Umbilical cord (tissue), 2 donors: ENCODE results near the gene HCN2. TPM values are rescaled to one million over a fixed set of nuclear protein-coding genes. Genes with fewer than 3 reads are reported as not detected.
"Not testable (repeated sequence)": the region's sequence is repeated elsewhere in the genome, so short reads cannot be mapped to it uniquely, and the experiment has no call there.

Experiments
- DNase-seq: peaks from one replicate; pipeline ENCODE4 v3.0.0-alpha.2; 2015; ENCODE audit warnings: low spot score
- total RNA-seq: library from RNA; depleted of rRNA; stranded (reverse); fragments of >200 nt; gene quantifications from one replicate; pipeline ENCODE4 v1.2.3, GENCODE V29; 2014; ENCODE audit warnings: low replicate concordance; ENCODE audit not compliant: insufficient read depth

Gene HCN2
- total RNA-seq, 1 donor from 2014 or later = 2.4 TPM

DNA sequence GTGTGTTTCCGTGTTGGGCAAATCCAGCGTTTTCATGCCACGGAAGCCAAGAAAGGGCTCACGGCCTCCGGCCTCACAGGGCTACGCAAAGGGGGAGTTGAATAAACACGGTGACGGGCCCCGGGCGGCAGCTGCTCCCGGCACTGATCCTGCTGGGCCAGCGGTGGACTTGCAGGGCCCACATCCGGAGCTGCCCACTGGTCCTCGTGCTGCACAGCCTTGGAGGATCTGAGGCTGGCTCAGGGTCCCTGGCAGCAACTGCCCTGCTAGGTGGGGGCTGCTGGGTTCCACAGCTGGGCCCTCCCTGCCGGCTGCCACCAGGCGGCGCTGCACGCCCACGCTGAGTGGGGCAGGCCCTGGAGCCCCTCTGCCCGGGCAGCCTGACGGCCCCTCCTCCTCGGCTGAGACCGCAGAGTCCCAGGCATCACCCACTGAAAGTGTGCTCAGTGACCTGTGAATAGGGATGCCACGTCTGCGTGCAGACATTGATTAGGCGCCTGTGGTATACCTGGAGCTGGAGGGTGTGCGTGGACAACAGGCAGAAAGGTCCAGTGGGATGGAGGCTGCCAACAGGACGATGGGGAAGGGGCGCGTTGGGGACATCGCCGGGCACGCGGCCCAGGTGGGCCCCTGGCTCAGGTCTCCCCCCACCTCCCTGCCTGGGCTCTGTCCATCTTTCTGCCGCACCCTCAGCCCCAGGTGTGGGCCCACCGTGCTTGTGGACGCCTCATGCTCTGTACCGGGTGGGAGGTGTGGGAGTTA lies 5.3 kb upstream of the HCN2 start:
- no peak for DNase-seq

DNA sequence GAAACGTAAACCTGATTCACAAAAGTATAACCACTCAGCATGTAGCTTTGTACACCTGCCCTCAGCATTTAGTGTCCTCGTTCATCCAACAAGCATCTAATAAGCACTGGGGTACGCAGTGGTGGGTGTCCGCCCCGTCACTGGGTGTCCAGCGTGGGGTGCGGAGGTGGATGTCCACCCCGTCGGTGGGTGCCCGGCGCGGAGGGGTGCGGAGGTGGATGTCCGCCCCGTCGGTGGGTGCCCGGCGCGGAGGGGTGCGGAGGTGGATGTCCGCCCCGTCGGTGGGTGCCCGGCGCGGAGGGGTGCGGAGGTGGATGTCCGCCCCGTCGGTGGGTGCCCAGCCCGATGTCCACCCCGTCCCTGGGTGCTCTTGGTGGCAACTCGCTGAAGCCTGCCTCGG lies 4.5 kb upstream of the HCN2 start:
- DNase-seq = not testable (repeated sequence)

DNA sequence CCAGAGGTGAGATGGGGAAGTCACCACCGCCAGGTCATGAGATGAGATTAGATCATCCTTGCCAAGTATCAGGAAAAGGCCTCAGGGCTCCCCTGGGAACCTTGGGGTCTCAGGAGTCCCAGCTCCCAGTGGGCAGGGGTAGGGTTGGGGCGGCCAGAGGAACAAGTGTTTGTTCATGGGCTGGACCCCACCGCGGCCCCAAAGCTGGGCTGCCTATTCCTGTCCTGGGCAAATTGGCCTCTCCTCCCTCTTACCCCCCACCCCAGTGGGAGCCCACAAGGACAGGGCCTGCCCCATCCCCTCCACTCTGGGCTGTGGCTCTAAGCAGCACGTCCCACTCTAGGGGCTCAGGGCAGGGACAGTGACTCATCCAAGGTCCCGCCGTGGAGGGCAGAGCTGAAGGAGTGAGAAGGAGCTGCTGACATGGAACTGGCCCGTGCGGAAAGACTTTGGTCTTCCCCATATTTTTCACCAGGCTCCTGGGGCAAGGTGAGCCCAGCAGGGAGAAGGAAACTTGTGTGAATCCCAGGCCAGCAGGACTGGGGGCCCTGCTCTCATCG lies 4.0 kb upstream of the HCN2 start:
- DNase-seq = no peak

DNA sequence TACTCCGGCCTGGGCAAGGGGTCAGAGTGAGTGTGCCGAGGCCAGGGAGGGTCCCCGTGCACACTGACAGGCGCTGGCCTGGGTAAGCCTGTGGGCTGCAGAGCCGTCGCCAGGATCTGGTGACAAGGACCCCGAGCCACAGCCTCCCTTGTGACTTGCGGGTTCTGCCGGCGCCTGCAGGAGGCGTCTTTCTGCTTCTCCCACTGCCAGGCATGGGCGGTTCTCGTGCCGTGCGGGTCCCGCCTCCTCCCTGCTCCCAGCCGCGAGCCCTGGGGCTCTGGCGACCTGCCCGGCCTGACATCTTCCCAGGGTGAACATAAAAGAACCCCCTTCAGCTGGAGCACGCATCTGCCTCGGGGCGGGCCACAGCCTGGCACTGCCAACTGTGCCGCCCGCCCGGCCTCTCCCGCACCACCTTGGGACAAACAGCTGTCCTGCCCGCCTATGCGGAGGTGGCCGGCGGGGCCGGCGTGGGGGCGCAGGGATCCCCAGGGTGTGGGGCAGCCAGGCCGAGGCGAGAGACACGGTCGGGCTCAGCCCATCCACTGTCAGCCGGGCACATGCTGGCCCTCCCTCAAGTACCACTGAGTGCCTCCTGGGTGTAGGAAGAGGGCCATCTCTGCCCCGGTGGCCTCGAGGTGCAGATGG lies 1.5 kb upstream of the HCN2 start:
- DNase-seq = peak; percentile 62

DNA sequence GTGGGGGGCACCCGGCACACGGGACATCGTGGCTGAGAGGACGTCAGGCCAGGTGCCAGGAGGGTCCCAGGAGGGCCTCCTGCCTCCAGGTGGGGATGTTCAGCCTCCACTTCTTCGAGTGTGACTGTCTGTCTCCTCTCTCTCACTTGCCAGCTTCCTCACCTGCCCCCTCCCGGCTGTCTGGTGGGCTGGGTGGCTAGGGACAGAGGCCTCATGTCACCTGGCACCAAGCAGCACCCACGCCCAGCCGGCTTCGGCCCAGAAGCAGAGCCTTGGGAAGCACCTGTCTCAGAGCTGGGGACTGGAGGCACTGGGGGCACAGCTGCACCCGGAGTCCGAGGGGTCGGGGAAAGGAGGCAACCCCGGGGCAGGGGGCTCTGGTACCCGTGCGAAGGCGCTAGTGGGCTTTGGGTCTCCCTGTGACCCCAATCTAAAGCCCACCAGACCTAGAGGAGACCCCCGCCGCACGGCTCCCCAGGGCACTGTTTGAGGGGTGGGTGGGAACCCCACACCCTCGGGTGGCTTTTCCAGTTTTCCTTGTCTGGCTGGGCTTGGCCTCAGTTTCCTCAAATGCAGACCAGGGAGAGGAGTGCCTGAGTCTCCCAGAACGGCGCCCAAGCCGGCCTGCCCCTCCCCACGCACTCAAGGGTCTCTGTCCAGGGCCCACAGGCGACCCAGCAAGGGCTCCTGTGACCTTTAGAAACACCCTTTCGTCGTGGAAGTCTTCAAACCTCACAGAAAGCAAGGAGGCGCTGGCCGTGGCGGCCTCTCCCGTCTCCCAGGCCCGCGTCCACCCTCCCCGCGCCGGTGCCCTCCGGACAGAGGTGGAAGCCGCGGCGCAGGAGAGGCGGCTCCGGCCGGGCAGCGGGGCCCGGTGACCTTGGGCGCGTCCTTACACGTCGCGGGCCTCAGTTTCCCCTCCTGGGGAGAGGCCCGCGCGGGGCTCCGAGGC lies 664 bp upstream of the HCN2 start:
- DNase-seq = no peak

DNA sequence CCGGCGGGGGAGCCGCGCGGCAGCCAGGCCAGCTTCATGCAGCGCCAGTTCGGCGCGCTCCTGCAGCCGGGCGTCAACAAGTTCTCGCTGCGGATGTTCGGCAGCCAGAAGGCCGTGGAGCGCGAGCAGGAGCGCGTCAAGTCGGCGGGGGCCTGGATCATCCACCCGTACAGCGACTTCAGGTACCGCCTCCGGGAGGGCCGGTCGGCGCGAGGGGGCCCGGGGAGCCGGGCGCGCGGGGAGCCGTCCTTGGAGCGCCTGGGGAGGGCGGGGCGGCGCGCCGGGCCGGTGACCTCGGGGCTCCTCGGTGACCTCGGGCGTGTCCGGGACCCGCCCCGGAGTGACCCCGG lies 690 bp downstream of the HCN2 start:
- DNase-seq = no peak

DNA sequence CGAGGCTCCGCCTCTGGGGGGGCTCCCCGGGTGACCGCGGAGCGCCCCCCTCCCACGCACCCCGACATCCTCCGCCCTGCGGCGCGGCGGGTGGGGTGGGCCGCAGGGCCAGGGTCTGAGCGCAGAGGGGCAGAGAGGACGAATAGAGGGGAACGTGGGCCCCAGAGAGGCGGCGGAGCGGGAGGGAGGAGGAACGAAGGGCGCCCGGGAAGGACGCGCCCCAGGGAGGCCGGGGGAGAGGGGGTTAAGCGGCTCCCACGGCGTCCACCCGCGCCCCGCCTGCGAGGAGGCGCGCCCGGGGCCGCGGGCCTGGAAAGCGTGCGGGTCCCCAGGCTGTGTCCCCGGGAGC lies 1.0 kb downstream of the HCN2 start:
- no peak for DNase-seq

DNA sequence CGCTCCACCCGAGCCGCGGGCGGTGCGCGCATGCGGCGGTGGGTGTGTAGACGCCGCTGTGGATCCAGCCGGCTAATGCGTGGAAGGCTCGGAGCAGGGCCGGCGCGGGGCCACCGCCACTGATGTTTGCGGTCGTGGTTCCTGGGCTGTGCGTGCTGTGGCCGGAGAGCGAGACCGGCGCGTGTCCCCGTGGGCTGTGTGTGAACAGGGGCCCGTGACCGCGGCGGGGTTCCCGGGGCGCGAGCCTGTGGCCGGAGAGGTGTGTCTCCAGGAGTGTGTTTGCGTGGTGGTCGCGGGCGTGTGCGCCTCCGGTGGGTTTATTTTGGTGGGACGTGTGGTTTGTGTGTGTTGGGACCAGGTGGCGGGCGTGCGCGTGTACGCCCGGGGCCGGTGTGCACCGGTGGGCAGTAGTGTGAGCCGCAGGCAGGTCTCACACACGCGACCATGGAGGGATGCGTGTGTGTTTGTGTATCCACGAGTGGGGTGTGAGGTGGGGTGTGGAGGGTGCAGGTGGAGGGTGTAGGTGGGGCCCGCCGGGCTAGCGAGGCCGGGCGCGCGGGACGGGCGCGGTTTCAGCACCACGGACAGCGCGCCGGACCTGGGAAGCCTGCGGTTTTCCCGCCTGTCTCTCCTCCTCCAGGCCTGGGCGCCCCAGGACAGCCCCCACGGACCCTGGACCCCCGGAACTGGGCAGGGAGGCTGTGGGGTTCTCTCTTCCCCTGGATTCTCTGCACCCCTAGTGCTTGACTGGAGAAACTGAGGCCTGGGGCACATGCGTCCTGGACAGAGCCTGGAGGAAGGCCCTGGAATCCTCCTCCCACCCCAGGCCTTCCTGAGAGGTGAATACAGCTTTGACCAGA lies 1.6 kb downstream of the HCN2 start:
- DNase-seq = no peak

DNA sequence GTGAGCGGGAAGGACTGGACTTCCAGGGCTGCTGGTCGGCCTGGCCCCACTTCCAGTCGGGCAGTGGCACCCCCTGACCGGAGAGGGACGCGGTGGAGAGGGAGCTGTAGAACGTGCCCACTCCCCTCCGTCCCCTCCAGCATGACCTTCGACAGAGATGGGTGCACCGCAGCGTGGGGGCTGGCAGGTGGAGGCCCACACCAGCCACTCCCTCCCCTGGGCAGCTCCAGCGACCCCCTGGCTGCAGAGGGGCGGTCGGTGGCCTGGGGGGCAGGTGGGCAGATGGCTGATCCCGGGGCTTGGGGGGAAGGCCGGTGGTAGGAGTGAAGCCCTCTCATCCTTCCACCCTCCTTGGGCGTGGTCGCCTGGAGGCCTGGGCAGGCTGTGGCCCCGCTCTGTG lies 2.4 kb downstream of the HCN2 start:
- no peak for DNase-seq

DNA sequence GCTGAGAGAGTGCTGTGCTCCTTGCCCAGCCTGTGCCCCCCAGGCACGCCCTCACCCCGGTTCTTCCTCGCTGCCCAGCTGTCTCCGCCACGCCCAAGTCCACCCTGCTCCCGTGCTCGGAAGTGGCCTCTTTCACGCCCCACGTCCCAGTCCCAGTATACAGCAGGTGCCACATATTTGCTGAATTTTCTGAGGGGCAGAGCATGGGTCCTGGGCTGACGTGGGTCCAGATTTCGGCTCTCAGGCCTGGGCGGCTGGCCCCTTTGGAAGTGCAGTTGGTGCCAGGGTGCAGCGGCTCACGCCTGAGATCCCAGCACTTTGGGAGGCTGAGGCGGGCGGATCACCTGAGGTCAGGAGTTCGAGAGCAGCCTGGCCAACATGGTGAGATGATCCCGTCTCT lies 3.4 kb downstream of the HCN2 start:
- DNase-seq = no peak

DNA sequence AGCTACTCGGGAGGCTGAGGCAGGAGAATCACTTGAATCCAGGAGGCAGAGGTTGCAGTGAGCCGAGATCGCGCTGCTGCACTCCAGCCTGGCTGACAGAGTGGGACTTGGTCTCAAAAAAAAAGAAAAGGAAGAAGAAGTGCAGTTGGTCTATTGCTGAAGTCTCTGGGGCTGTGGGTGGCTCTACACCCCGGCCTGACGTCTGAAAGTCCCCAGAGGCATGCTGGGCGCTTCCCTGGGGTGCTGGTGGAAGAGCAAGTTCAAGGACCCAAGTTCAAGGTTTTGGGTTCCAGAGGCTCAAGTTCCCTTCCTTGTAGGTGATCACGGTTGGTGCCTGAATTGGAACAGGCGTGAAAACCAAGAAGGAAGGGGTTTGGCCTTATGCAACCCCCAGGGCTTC lies 3.8 kb downstream of the HCN2 start:
- no peak for DNase-seq

DNA sequence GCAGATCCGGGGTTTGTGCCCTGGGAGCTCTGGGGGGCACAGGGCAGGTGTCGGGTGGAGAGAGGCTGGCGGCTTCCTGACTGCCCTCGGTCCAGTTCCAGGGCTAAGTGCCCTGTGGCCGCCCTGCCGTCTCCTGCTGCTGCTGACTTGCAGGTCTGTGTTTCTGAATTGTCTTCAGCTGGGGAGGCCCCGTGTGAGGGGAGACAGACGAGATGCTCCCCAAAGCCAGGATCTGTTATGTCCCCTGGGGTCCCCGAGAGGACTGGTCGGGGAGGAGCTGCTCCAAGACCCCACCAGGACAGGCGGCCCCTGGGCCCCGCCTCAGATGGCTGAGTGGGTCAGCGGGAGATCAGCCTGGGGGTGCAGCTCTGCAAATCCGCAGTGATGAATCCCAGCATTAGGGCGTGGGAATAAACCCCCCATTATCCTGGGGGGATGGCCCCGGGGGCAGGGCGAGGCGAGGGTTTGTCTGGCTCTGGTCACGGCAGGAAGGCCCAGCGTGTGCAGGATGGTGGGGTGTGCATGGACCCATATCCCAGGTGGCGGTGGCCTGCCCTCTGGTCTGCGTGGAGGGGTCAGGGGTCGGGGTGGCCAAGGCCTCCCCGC lies 4.7 kb downstream of the HCN2 start:
- no peak for DNase-seq

DNA sequence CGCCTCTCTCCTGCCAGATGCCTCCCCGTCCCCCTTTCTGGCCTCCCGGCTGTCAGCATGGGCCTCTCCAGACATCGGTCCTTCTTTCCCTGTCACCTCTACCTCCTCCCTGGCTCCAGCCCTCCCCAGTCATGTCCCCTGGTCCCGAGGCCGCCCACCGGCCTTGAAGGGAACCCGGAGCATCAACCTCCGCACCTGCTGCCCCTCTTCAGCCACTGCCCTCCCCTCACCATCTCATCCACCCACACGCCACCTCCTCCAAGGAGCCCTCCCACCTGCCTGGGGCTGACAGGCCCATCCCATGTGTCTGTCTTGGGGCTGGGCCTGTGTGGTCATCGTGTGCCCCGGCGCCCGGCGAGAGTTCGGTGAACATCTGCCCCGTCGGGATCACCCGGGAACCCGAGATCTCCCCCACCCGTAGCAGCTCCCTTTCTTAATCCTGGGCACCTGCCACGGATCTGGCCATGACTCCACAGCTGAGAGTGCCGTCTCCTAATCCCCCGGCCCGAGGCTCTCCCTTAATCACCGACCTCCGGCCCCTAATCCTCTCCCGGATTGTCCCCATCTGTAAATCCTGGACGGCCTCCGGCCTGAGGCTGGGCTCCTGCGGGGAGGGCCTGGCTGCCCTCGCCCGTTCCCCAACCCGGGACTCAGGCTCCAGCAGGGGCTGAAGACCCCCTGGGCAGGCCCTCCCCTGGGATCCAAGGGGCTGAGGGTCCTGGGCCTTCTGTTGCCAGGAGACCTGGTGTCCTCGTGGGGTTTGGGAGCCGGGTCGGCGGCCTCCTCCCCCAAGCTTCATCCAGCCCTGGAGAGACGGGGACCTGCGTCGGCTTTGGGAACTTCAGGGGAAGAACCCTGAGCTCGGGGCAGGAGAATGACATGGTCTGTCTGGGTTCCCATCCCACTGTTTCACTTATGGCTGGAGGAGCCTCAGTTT lies 5.9 kb downstream of the HCN2 start:
- DNase-seq = no peak

DNA sequence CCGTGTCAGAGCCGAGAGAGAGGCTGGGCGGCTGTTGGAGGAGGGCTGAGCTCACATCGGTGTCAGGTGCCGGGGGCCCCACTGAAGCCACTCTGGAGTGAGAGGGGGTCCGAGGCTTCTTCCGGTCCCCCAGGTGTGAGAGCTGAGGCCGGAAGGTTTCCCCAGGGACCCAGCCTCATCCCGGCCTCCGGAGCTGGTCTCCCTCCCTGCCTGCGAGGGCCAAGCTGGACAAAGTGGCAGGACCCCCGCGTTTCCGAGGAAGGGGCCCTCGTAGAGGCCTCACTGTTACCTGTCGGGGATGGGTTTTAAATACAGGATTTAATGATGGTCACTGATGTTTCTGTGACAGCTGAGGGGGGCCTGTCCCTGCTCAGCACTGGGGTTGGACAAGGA lies 6.6 kb downstream of the HCN2 start:
- no peak for DNase-seq

DNA sequence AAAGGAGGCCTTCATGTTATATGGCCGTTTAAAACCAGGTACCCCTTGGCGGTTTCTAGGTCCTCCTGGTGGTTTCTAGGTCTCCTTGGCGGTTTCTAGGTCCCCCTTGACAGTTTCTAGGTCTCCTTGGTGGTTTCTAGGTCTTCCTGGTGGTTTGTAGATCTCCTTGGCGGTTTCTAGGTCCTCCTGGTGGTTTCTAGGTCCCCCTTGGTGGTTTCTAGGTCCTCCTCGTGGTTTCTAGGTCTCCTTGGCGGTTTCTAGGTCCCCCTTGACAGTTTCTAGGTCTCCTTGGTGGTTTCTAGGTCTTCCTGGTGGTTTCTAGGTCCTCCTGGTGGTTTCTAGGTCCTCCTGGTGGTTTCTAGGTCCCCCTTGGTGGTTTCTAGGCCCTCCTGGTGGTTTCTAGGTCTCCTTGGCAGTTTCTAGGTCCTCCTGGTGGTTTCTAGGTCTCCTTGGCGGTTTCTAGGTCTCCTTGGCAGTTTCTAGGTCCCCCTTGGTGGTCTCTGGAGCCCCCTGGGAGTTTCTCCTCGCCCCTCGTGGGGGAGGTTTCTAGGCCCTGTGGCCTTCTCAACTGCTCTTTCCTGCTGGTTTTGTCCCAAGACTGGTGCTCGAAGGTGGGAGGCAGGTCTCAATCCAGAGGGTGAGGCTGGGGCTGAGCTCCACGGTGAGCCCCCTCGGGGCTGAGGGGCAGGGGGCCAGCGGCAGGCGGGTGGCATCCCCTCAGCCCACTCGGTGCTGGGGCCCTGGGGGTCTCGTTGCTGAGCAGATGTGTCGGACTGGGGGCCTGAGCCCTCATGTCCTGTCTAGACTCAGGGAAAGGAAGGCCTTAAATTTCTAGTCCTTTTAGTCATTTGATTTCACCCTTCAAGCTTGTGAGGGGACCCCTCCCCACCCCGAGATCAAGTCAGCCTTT lies 8.0 kb downstream of the HCN2 start:
- no peak for DNase-seq

DNA sequence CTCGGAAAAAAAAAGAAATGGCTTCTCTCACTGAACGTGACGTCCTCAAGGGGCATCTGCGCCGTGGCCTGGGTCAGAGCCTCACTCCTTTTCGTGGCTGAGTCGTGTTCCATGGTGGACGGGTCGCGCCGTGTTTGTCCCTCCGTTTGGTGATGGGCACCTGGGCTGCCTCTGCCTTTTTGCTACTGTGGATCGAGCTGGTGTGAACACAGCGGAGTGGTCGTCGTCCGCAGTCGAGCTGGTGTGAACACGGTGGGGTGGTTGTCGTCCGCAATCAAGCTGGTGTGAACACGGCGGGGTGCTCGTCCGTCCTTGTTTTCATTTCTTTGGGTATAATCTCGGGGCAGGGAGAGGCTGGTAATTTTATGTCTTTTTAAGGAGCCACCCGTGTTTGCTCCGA lies 11.6 kb downstream of the HCN2 start:
- DNase-seq = no peak

DNA sequence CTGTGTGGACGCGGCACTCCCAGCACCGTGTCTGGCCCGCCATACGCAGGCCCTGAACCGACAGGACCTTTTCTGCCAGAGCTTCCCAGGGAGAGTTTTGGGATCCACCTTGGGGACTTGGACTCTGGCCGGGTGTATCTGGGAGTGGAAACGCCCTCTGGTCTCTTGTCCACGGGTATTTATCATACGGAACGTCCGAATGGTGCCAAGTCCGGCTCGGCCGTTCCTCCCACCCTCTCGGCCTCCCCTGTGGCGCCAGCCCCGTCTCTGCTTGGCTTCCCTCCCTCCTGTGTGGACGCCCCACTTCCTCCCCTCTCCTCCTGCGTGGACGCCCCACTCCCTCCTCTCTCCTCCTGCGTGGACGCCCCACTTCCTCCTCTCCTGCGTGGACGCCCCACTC lies 12.1 kb downstream of the HCN2 start:
- no peak for DNase-seq

DNA sequence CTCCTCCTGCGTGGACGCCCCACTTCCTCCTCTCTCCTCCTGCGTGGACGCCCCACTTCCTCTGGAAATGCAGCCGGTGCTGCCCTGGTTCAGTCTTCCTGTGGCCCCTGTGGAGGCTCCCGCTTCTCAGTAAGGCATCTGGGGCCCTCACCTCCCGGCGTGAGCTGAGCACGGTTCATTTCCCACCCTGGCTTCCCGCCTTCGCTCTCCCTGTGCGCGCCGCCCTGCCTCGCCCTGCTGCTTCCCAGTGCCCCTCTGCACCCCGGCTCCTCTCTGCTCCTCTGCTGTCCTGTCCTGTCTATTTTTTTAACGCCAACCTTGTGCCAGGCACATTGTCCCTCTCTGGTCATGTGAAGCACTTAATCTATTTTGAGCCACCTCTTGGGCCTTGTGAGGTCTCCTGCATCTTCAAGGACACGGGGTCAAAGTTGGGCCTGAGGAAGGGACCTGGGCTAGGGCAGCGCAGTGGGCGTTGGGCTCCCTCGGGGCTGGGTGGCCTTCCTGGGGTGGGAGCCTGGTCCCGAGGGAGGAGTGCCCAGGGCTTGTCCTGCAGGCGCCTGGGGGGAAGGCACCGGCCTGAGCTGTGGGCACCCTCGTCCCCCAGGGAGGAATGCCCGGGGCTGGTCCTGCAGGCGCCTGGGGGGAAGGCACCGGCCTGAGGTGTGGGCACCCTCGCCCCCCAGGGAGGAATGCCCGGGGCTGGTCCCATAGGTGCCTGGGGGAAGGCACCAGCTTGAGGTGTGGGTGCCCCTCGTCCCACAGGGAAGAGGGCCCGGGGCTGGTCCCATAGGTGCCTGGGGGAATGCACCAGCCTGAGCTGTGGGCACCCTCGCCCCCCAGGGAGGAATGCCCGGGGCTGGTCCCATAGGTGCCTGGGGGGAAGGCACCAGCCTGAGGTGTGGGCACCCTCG lies 13.0 kb downstream of the HCN2 start:
- no peak for DNase-seq
